Hair follicular keratinocyte (primary cell): ENCODE measurements around the gene KIF16B. TPM values are rescaled to one million over a fixed set of nuclear protein-coding genes. Genes with fewer than 3 reads are reported as not detected.

ENCODE experiments used
- total RNA-seq: library from RNA; depleted of rRNA; stranded (reverse); fragments of >200 nt; gene quantifications from 2 replicates; pipeline ENCODE4 v1.2.3, GENCODE V29; 2015

KIF16B gene, protein sequence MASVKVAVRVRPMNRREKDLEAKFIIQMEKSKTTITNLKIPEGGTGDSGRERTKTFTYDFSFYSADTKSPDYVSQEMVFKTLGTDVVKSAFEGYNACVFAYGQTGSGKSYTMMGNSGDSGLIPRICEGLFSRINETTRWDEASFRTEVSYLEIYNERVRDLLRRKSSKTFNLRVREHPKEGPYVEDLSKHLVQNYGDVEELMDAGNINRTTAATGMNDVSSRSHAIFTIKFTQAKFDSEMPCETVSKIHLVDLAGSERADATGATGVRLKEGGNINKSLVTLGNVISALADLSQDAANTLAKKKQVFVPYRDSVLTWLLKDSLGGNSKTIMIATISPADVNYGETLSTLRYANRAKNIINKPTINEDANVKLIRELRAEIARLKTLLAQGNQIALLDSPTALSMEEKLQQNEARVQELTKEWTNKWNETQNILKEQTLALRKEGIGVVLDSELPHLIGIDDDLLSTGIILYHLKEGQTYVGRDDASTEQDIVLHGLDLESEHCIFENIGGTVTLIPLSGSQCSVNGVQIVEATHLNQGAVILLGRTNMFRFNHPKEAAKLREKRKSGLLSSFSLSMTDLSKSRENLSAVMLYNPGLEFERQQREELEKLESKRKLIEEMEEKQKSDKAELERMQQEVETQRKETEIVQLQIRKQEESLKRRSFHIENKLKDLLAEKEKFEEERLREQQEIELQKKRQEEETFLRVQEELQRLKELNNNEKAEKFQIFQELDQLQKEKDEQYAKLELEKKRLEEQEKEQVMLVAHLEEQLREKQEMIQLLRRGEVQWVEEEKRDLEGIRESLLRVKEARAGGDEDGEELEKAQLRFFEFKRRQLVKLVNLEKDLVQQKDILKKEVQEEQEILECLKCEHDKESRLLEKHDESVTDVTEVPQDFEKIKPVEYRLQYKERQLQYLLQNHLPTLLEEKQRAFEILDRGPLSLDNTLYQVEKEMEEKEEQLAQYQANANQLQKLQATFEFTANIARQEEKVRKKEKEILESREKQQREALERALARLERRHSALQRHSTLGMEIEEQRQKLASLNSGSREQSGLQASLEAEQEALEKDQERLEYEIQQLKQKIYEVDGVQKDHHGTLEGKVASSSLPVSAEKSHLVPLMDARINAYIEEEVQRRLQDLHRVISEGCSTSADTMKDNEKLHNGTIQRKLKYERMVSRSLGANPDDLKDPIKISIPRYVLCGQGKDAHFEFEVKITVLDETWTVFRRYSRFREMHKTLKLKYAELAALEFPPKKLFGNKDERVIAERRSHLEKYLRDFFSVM (N-terminal part only)
- 15.2 and 17.5 TPM in 2 replicates for total RNA-seq

DNA sequence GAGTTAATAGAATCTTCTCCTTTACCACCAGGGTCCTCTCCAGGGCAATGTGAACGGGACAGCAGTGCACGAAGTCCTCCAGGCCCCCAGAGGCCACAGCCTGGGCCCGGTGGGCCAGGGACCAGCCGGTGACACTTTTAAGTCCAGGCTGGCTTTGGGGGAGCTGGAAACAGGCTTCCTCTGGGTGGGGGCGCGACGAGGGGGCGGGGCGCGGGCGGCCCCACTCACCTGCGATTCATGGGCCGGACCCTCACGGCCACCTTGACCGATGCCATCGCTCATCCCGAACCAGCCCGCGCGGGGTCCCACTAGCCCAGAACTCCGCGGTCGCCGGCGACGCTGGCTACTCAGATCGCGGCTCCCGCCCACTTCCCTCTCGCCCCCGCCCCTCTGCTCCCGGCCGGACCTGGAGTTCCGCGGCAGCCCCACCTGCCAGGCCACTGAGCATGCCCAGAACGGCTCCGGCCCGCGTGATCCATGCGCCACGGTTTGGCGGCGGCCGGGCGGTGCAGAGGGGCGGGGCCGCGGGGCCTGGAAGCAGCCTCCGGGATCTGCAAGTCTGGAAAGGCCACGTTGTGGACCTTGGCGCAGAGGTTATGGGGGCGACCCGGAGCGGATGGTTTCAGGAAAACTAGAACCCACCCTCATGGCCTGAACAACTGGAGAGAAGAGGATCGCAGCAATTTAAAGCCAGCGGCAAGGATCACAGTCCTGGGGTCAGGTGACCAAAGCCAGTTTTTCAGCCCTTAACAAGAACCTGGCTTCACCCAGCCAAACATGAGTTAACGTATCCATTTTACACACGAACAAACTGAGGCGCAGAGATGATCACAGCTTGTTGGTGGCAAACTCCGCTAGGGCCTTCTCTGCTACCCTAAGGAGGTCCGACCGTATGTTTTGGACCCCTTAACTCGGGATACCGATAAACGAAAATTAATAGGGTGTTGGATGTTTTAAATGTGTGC, at the start of gene KIF16B:
Gene KIF16B (minus strand): TSS at position 448 of the 965 bp plus-strand sequence. CDS start 173 bp downstream, at position 275.

Other genes starting within 250 kb of the KIF16B start
- gene SNRPB2, start 156.6 kb upstream of the KIF16B start, total RNA-seq, result 49.8 and 73.8 TPM in 2 replicates
- gene OTOR, start 174.9 kb upstream of the KIF16B start, total RNA-seq, result not detected in 2 replicates